Stimulated activated CD8-positive, alpha-beta memory T cell treated with anti-CD3 and anti-CD28 coated beads, Interleukin-12 subunit alpha, Interleukin-12 subunit beta, amount 100 ng/mL, for 4 hours (primary cell): ENCODE data around the gene DHRS7C.

ENCODE experiments used
- DNase-seq: peaks from one replicate; pipeline ENCODE4 v3.0.0-alpha.2; 2020; ENCODE audit warnings: low read depth

DHRS7C gene

GRCh38 chr17:9790889-9791876 lies at the start of gene DHRS7C:
Gene DHRS7C (minus strand): TSS chr17:9791592. CDS start chr17:9791284, 308 bp downstream.
- no peak for DNase-seq

- no peak for DNase-seq
Measured at GRCh38 chr17:9839433-9839832, 48.0 kb upstream of the DHRS7C start.

- DNase-seq = no peak
Measured at GRCh38 chr17:9837551-9838471, 46.4 kb upstream of the DHRS7C start.

- no peak for DNase-seq
Measured at GRCh38 chr17:9833922-9834321, 42.5 kb upstream of the DHRS7C start.

GRCh38 chr17:9830711-9831110 lies 39.3 kb upstream of the DHRS7C start:
- DNase-seq = no peak

- no peak for DNase-seq
Measured at GRCh38 chr17:9829343-9829742, 38.0 kb upstream of the DHRS7C start.

- no peak for DNase-seq
Measured at GRCh38 chr17:9828296-9829295, 37.2 kb upstream of the DHRS7C start.

- DNase-seq = no peak
Measured at GRCh38 chr17:9825641-9826150, 34.3 kb upstream of the DHRS7C start, which contains the start of gene GLP2R. Gene GLP2R (plus strand): TSS chr17:9825924. CDS start chr17:9826064, 140 bp downstream.

GRCh38 chr17:9824797-9825338 lies 33.5 kb upstream of the DHRS7C start:
- DNase-seq = no peak

GRCh38 chr17:9824094-9824493 lies 32.7 kb upstream of the DHRS7C start:
- no peak for DNase-seq

- no peak for DNase-seq
Measured at GRCh38 chr17:9821921-9822320, 30.5 kb upstream of the DHRS7C start, which contains the start of gene GSG1L2. Gene GSG1L2 (minus strand): TSS chr17:9822079. CDS start chr17:9822071, 8 bp downstream.

- no peak for DNase-seq
Measured at GRCh38 chr17:9820448-9820847, 29.1 kb upstream of the DHRS7C start.

GRCh38 chr17:9818760-9819159 lies 27.4 kb upstream of the DHRS7C start:
- DNase-seq = no peak

GRCh38 chr17:9817086-9817485 lies 25.7 kb upstream of the DHRS7C start:
- DNase-seq = no peak

GRCh38 chr17:9816472-9816871 lies 25.1 kb upstream of the DHRS7C start:
- DNase-seq = no peak

GRCh38 chr17:9814337-9814945 lies 23.0 kb upstream of the DHRS7C start:
- no peak for DNase-seq

- no peak for DNase-seq
Measured at GRCh38 chr17:9813166-9813565, 21.8 kb upstream of the DHRS7C start.

- no peak for DNase-seq
Measured at GRCh38 chr17:9811537-9811936, 20.1 kb upstream of the DHRS7C start.

GRCh38 chr17:9811086-9811485 lies 19.7 kb upstream of the DHRS7C start:
- no peak for DNase-seq
